ENCODE data around the gene FBXW7. TPM values are rescaled to one million over a fixed set of nuclear protein-coding genes. Genes with fewer than 3 reads are reported as not detected.

The FBXW7 gene
- total and polyA plus RNA-seq, 4 donors, result 6.5 to 62.7 (median 32.5) TPM

DNA sequence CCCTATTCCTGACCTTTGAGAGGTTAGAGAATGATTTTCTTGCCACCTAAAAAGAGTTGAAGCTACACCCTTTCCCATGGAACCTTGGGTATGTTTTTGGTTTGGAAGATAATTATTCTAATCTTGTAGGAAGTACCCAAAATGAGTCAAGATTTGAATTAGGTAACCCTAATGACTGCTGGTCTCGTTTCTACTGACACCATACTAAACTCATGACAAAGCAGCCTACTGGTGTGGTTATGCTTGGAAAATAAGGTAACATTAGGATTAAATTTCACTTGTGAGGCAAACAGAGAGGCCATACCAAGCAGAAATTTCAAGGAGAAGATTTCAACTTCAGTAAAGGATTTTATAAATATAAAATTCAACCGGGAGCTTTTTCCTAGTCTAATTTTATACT, 107.9 kb downstream of the FBXW7 start:
- no peaks in the 10 kb centered on the region for H3K4me1 ChIP-seq (ENCODE audit: control insufficient read depth in 1 of 2, insufficient read depth in 2 of 2, low read length in 2 of 2)
- no peaks in the 10 kb centered on the region for H3K27me3 ChIP-seq (ENCODE audit: control insufficient read depth in 1 of 2, insufficient read depth in 2 of 2, low read length in 1 of 2)
- H3K4me3 ChIP-seq (ENCODE audit: low read length in 2 of 2), result no peak overlapping the region
- intact Hi-C loops (cut with DNase I), result no loop called here
- no peak for ATAC-seq (ENCODE audit: low FRiP score)
- DNase-seq, result no peak
- WGBS, 2 donors, result 93 to 95% methylated on average over 2 of the region's 2 CpGs
- H3K9me3 ChIP-seq (ENCODE audit: control insufficient read depth, low read length), result no peaks in the 10 kb centered on the region
- H3K36me3 ChIP-seq (ENCODE audit: control insufficient read depth in 1 of 2, insufficient read depth in 2 of 2, low read length in 1 of 2), result no peaks in the 10 kb centered on the region
- no peak overlapping the region for H3K27ac ChIP-seq (ENCODE audit: low read depth in 1 of 2, low read length in 2 of 2)

DNA sequence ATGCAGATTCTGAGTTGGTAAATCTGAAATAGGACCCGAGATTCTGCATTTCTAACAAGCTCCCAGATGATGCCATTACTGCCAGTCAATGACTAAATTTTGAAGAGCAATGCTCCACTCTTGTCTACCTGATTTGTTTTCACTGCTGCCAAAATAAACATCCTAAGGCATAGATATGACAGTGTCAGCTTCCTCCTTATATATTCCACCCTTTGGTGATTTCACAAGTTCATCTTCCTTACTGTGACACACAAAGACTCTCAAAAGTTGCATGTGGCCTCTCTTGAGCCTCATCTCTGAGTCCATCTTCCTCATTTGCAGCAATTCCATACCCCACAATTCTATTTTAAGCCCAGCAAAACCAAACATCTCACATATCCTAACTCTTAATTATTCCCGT, 110.9 kb downstream of the FBXW7 start:
- H3K4me3 ChIP-seq (ENCODE audit: low read length in 2 of 2), result no peak overlapping the region
- no peaks in the 10 kb centered on the region for H3K4me1 ChIP-seq (ENCODE audit: control insufficient read depth in 1 of 2, insufficient read depth in 2 of 2, low read length in 2 of 2)
- H3K9me3 ChIP-seq (ENCODE audit: control insufficient read depth, low read length), result no peaks in the 10 kb centered on the region
- no peaks in the 10 kb centered on the region for H3K27me3 ChIP-seq (ENCODE audit: control insufficient read depth in 1 of 2, insufficient read depth in 2 of 2, low read length in 1 of 2)
- 60 to 81% methylated on average over 2 of the region's 2 CpGs for WGBS, 2 donors
- DNase-seq (no peak), ATAC-seq (ENCODE audit: low FRiP score) (no peak)
- no peak overlapping the region for H3K27ac ChIP-seq (ENCODE audit: low read depth in 1 of 2, low read length in 2 of 2)
- intact Hi-C loops (cut with DNase I), result no loop called here
- no peaks in the 10 kb centered on the region for H3K36me3 ChIP-seq (ENCODE audit: control insufficient read depth in 1 of 2, insufficient read depth in 2 of 2, low read length in 1 of 2)

DNA sequence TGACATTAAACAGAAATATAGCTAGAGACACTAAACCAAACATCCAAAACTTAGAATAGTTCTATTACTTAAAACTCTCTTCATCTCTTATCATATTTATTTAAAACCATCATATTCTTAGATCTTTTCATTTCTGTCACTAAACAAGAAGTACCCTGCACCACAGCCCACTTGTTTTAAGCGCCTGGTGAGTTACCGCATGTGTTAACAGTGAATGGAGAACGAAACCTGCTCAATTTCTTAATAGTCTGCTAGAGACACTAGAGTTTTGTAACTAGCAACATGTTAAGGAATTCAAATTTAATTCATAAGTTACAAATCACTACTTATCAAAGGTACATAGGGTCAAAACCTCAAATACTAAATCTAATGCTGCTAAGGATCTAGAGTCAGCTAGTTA, 111.5 kb downstream of the FBXW7 start:
- H3K9me3 ChIP-seq (ENCODE audit: control insufficient read depth, low read length), result no peaks in the 10 kb centered on the region
- DNase-seq (no peak), ATAC-seq (ENCODE audit: low FRiP score) (no peak)
- H3K36me3 ChIP-seq (ENCODE audit: control insufficient read depth in 1 of 2, insufficient read depth in 2 of 2, low read length in 1 of 2), result no peaks in the 10 kb centered on the region
- H3K27ac ChIP-seq (ENCODE audit: low read depth in 1 of 2, low read length in 2 of 2), result no peak overlapping the region
- H3K4me1 ChIP-seq (ENCODE audit: control insufficient read depth in 1 of 2, insufficient read depth in 2 of 2, low read length in 2 of 2), result no peaks in the 10 kb centered on the region
- intact Hi-C loops (cut with DNase I), result no loop called here
- H3K4me3 ChIP-seq (ENCODE audit: low read length in 2 of 2), result no peak overlapping the region
- 97 to 98% methylated on average over 3 of the region's 3 CpGs for WGBS, 2 donors
- H3K27me3 ChIP-seq (ENCODE audit: control insufficient read depth in 1 of 2, insufficient read depth in 2 of 2, low read length in 1 of 2), result no peaks in the 10 kb centered on the region

DNA sequence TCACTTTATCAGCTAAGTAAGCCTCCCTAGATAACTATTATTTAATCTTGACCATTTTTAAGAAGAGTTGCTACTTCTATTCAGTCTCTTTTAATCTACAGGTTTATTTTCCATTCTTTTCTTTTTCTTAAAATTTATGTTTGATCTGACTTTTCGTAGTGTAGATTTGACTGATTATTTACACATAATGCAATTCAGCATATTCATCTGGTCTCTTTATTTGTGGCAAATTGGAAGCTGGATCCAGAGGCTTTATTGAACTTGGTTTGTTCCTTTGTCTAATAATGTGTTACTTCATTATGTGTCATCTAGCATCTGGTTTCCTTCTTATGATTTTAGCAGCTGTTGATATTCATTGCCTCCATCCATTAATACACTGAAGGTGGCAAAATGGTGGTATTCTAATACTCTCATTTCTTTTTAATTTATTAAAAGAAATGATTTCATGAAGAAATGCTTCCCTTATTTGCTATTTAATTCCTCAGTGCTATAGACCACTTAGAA, 113.0 kb downstream of the FBXW7 start:
- Histone ChIP-seq H3K27me3 (ENCODE audit: control insufficient read depth in 1 of 2, insufficient read depth in 2 of 2, low read length in 1 of 2) (no peaks in the 10 kb centered on the region), H3K4me3 (ENCODE audit: low read length in 2 of 2) (no peak overlapping the region), H3K27ac (ENCODE audit: low read depth in 1 of 2, low read length in 2 of 2) (no peak overlapping the region), H3K4me1 (ENCODE audit: control insufficient read depth in 1 of 2, insufficient read depth in 2 of 2, low read length in 2 of 2) (no peaks in the 10 kb centered on the region), H3K9me3 (ENCODE audit: control insufficient read depth, low read length) (no peaks in the 10 kb centered on the region), H3K36me3 (ENCODE audit: control insufficient read depth in 1 of 2, insufficient read depth in 2 of 2, low read length in 1 of 2) (no peaks in the 10 kb centered on the region)
- 93 to 98% methylated on average over 1 of the region's 1 CpG for WGBS, 2 donors
- no peak for DNase-seq
- ATAC-seq (ENCODE audit: low FRiP score), result no peak
- intact Hi-C loops (cut with DNase I), result no loop called here

DNA sequence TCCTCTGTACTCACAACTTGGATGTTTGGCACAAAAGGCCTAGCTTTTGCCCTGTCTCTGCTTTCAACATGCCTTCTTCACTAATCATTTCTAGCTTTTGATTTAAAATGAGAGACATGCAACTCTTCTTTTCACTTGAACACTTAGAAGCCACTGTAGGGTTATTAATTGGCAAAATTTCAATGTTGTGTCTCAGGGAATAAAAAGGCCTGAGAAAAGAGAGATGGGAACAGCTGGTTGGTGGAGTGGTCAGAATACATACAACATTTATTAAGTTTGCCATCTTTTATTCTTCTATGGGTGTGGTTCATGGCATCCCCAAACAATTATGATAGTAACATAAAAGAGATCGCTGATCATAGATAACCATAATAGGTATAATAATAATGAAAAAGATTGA, 114.3 kb downstream of the FBXW7 start:
- intact Hi-C loops (cut with DNase I), result no loop called here
- DNase-seq (no peak), ATAC-seq (ENCODE audit: low FRiP score) (no peak)
- WGBS, 2 donors, result 90 to 100% methylated on average over 1 of the region's 1 CpG
- H3K27ac ChIP-seq (ENCODE audit: low read depth in 1 of 2, low read length in 2 of 2), result no peak overlapping the region
- no peak overlapping the region for H3K4me3 ChIP-seq (ENCODE audit: low read length in 2 of 2)
- H3K36me3 ChIP-seq (ENCODE audit: control insufficient read depth in 1 of 2, insufficient read depth in 2 of 2, low read length in 1 of 2), result no peaks in the 10 kb centered on the region
- no peaks in the 10 kb centered on the region for H3K27me3 ChIP-seq (ENCODE audit: control insufficient read depth in 1 of 2, insufficient read depth in 2 of 2, low read length in 1 of 2)
- H3K4me1 ChIP-seq (ENCODE audit: control insufficient read depth in 1 of 2, insufficient read depth in 2 of 2, low read length in 2 of 2), result no peaks in the 10 kb centered on the region
- H3K9me3 ChIP-seq (ENCODE audit: control insufficient read depth, low read length), result no peaks in the 10 kb centered on the region

DNA sequence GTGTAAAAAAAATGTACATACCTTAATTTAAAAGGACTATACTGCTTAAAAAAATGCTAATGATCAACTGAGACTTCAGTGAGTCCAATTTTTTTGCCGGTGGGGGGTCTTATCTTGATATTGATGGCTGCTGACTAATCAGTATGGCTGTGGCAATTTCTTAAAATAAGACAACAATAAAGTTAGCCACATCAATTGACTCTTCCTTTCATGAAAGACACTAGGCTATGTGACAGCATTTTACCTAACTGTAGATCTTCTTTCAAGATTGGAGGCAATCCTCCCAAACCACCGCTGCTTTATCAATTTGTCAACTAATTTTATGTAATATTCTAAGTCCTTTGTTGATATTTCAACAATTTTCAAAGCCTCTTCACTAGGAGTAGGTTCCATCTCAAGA, 116.1 kb downstream of the FBXW7 start:
- no peaks in the 10 kb centered on the region for H3K36me3 ChIP-seq (ENCODE audit: control insufficient read depth in 1 of 2, insufficient read depth in 2 of 2, low read length in 1 of 2)
- DNase-seq (no peak), ATAC-seq (ENCODE audit: low FRiP score) (no peak)
- no peaks in the 10 kb centered on the region for H3K27me3 ChIP-seq (ENCODE audit: control insufficient read depth in 1 of 2, insufficient read depth in 2 of 2, low read length in 1 of 2)
- H3K9me3 ChIP-seq (ENCODE audit: control insufficient read depth, low read length), result no peaks in the 10 kb centered on the region
- H3K4me1 ChIP-seq (ENCODE audit: control insufficient read depth in 1 of 2, insufficient read depth in 2 of 2, low read length in 2 of 2), result no peaks in the 10 kb centered on the region
- no peak overlapping the region for H3K27ac ChIP-seq (ENCODE audit: low read depth in 1 of 2, low read length in 2 of 2)
- H3K4me3 ChIP-seq (ENCODE audit: low read length in 2 of 2), result no peak overlapping the region
- intact Hi-C loops (cut with DNase I), result no loop called here
- 92 to 96% methylated on average over 2 of the region's 2 CpGs for WGBS, 2 donors

DNA sequence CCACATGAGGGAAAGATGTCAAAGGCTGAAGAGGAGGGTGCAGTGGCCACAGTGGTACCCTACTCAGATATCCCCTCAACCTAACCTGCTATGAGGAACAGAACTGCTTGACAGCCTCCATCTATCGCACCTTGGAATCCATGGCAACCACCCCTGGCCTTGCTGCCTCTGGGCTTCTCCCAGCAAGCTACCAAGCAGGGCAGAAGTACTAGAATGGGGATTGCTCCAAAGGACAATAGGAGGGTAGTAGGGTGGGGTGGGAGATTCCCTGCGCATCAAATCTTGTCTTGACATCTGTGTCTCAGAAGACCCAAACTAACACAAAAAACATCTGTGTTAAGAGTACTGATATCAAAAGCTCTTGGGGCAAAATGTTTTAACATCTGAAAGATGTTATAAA, 118.2 kb downstream of the FBXW7 start:
- Histone ChIP-seq H3K4me3 (ENCODE audit: low read length in 2 of 2) (no peak overlapping the region), H3K9me3 (ENCODE audit: control insufficient read depth, low read length) (no peaks in the 10 kb centered on the region), H3K27me3 (ENCODE audit: control insufficient read depth in 1 of 2, insufficient read depth in 2 of 2, low read length in 1 of 2) (no peaks in the 10 kb centered on the region), H3K27ac (ENCODE audit: low read depth in 1 of 2, low read length in 2 of 2) (no peak overlapping the region), H3K36me3 (ENCODE audit: control insufficient read depth in 1 of 2, insufficient read depth in 2 of 2, low read length in 1 of 2) (no peaks in the 10 kb centered on the region), H3K4me1 (ENCODE audit: control insufficient read depth in 1 of 2, insufficient read depth in 2 of 2, low read length in 2 of 2) (no peaks in the 10 kb centered on the region)
- DNase-seq, result no peak
- ATAC-seq (ENCODE audit: low FRiP score), result no peak
- 94 to 99% methylated on average over 2 of the region's 2 CpGs for WGBS, 2 donors
- intact Hi-C loops (cut with DNase I), result no loop called here

DNA sequence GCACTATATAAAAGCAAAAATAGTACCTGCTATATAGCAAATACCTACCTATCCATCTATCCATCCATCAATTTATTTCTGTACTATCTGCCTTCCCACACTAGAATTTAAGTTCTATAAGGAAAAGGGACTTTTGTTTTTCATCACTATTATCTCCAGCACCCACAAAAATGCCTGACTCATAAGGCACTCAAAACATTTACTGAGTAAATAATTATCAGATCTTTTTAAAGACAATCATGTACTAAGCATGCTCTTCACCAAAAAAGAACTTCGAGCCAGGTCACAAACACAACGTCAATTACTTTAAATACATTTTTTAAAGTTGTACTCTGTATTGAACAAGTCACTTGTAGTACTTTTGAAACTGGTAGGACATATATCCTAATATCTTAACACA, 119.9 kb downstream of the FBXW7 start:
- no peak for DNase-seq
- Histone ChIP-seq H3K4me3 (ENCODE audit: low read length in 2 of 2) (no peak overlapping the region), H3K4me1 (ENCODE audit: control insufficient read depth in 1 of 2, insufficient read depth in 2 of 2, low read length in 2 of 2) (no peaks in the 10 kb centered on the region), H3K27ac (ENCODE audit: low read depth in 1 of 2, low read length in 2 of 2) (no peak overlapping the region), H3K36me3 (ENCODE audit: control insufficient read depth in 1 of 2, insufficient read depth in 2 of 2, low read length in 1 of 2) (peaks cover 0 to 2% of the 10 kb centered on the region in 2 donors), H3K27me3 (ENCODE audit: control insufficient read depth in 1 of 2, insufficient read depth in 2 of 2, low read length in 1 of 2) (no peaks in the 10 kb centered on the region), H3K9me3 (ENCODE audit: control insufficient read depth, low read length) (no peaks in the 10 kb centered on the region)
- 74 to 78% methylated on average over 2 of the region's 2 CpGs for WGBS, 2 donors
- no peak for ATAC-seq (ENCODE audit: low FRiP score)
- intact Hi-C loops (cut with DNase I), result no loop called here

DNA sequence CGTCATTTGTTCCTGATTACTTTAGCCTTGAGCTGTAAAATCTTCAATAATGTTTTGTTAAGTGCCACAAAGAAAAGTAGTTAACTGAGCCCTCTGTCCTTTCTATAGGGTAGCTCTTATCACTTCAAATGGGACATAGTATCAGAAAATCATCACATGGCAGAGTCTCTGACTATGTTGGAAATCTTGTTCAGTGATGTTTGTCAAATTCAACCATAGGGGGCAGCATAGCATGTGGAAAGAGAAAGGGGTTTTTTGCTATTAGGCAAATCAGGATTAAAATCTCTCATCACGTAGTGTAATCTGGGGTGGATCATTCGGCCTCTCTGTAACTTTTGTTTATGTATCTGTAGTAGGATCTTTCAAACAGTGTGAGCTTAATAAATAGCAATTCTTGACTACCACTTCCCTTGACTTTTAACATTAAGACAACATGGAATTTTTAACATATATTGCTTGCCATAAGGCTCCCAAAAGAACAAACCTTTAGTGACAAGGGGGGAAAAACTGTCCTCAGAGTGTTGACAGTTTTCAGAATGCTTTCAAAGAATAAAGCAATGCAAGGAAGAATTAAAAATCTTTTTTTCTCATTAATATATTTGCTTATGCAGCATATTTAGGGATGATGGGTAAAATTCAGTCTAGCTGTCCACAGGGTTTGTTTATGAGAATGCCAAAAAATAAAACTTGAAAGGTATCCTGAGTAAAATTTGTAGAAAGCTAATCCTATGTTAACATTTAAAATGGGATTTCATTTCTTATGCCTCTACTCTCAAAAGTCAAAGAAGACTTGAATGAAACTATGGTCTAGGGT, 127.2 kb downstream of the FBXW7 start:
- H3K4me1 ChIP-seq (ENCODE audit: control insufficient read depth in 1 of 2, insufficient read depth in 2 of 2, low read length in 2 of 2), result no peaks in the 10 kb centered on the region
- ATAC-seq (ENCODE audit: low FRiP score), result no peak
- no peak overlapping the region for H3K27ac ChIP-seq (ENCODE audit: low read depth in 1 of 2, low read length in 2 of 2)
- no peaks in the 10 kb centered on the region for H3K9me3 ChIP-seq (ENCODE audit: control insufficient read depth, low read length)
- H3K36me3 ChIP-seq (ENCODE audit: control insufficient read depth in 1 of 2, insufficient read depth in 2 of 2, low read length in 1 of 2), result peaks cover 0 to 2% of the 10 kb centered on the region in 2 donors
- no peaks in the 10 kb centered on the region for H3K27me3 ChIP-seq (ENCODE audit: control insufficient read depth in 1 of 2, insufficient read depth in 2 of 2, low read length in 1 of 2)
- no peak for DNase-seq
- WGBS, 2 donors, result 85 to 87% methylated on average over 3 of the region's 3 CpGs
- no peak overlapping the region for H3K4me3 ChIP-seq (ENCODE audit: low read length in 2 of 2)
- intact Hi-C loops (cut with DNase I), result no loop called here

All from aorta (tissue), 5 donors.